GM19043 (cell line): ENCODE results near the gene SELENOI.
A peak's percentile ranks its signal among the peaks of the same experiment; 100 is the strongest.
"Not testable (repeated sequence)": the region's sequence is repeated elsewhere in the genome, so short reads cannot be mapped to it uniquely, and the experiment has no call there.

Experiments used
- ATAC-seq: cut with Tn5 transposase; IDR thresholded peaks from one replicate; pipeline ENCODE4 v1.9.1; 2021; ENCODE audit warnings: low read depth; ENCODE audit not compliant: unreplicated experiment

Gene SELENOI

DNA sequence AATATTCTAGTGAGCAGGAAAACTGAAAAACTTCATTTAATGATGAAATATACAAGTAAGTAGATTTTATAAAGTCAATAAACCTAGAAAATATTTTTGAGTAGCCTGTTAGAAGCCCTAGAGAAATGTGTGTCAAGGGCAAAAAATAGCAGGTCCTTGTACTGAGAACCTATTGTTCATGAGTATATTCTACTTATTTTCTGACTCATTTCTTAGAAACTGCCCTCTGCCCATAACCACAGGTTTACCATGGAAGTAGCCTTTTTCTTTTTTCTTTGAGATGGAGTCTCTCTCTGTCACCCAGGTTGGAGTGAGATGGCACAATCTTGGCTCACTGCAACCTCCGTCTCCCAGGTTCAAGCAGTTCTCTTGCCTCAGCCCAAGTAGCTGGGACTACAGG is 19.4 kb upstream of the SELENOI start:
- no peak for ATAC-seq

DNA sequence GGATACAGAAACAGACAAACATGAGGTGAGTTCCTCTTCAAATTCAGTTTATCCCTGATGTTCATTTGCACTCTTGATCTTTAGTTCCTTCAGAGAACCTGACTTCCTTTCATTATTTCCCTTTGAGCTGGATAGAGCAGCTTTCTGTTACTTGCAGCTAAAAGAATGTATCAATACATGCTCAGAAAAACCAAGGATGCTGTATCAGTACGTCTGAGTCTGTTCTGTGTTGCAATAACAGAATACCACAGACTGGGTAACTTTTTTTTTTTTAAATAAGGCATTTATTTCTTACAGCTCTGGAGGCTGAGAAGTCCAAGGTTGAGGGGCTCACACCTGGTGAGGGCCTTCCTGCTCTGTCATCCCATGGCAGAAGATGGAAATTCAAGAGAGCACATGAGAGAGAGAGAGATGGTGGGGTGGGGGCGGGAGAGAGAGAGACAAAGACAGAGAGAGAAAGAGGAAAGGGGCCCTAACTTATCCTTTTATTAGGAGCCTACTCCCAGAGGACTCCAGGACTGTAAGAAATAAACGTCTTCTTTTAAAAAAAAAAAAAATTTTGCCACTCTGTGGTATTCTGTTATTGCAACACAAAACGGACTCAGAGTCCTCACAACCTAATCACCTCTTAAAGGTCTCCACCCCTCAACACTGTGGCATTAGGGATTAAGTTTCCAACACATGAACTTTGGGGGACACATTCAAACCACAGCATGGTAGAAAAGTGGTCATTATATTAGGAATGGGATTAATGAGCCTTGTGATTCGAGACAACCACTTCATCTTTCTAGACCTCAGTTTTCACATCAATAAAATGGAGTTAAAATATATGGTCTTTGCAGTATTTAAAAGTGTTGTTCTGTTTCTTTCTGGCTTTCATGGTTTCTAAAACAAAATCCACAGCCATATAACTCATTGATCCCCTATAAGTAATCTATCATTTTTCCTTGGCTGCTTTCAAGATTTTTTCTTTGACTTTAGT is 18.4 kb upstream of the SELENOI start:
- ATAC-seq: no peak

DNA sequence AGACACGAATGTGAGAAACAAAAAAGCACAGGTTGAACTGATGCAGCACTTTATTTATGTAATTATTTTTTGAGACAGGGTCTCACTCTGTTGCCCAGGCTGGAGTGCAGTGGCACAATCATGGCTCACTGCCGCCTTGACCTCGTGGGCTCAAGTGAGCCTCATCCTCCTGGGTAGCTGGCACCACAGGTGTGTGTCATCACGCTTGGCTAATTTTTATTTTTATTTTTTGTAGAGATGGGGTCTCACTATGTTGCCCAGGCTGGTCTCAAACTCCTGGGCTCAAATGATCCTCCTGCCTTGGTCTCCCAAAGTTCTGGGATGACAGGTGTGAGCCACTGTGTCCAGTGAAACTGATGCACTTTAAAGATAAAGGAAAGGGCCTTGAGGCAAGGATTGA is 16.9 kb upstream of the SELENOI start:
- not testable (repeated sequence) for ATAC-seq

DNA sequence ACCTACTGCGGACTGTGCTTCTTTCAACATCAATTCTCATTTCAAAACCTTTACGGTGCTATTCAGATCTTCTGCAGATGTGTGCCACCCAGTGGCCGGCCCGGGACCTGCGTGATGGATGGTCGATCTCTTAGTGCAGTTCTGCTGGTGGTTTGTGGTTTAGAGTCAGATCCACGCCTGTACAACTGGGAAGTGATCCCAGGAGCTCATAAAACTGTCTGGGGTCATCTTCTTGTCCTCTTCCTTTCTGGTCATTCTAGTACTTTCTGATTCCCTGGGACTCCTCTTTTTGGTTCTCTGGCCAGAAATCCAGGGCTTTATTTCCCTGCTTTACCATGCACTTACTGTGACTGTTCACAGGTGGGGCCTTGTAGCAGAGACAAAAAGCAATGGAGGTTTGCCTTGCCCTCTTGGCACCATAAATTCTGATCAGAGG is 15.8 kb upstream of the SELENOI start:
- peak; percentile 66 for ATAC-seq

DNA sequence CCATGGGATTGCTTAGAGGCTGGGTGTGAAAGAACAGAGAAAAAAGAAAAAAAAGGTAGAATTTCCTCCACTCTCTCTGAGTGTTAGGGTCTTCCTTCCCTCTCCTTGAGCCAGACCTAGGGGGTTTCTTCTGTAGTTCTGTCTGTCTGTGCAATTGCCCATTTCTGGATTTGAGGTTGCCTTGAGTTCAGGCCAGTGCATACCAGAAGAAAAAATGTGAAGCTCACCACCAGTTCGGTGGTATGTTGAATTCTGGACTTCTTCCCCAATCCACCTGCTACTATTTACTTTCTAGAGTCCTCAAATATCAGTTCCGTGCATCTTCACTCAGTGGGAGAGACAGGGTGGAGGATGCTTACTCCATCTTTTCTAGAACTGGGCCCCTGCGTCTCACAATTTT is 15.3 kb upstream of the SELENOI start:
- no peak for ATAC-seq

DNA sequence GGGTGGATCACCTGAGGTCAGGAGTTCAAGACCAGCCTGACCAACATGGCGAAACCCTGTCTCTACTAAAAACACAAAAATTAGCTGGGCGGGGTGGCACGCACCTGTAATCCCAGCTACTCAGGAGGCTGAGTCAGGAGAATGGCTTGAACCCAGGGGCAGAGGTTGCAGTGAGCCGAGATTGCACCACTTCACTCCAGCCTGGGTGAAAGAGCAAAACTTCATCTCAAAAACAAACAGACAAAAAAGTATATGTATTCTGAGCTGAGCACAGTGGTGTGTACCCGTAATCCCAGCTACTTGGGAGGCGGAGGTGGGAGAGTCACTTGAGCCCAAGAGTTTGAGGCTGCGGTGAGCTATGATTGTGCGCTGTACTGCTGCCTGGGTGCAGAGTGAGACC is 14.6 kb upstream of the SELENOI start:
- ATAC-seq: not testable (repeated sequence)

DNA sequence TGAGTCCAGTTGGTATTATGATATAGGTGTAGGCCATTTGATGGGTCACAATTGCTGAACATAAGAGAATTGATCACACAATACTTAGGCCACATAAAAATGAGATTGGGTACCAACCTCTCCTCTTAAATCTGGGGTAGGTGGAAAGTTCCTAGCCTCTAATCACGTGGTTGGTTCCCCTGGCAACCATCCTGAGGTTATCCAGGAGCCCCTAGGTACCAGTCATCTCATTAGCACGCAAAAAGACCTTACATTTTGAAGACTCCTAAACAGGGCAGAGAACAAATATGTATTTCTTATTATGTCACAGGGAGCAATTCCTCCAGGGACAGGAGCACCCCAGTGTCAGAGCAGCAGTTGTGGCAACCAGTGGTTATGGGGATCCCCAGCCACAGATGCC is 12.7 kb upstream of the SELENOI start:
- no peak for ATAC-seq

DNA sequence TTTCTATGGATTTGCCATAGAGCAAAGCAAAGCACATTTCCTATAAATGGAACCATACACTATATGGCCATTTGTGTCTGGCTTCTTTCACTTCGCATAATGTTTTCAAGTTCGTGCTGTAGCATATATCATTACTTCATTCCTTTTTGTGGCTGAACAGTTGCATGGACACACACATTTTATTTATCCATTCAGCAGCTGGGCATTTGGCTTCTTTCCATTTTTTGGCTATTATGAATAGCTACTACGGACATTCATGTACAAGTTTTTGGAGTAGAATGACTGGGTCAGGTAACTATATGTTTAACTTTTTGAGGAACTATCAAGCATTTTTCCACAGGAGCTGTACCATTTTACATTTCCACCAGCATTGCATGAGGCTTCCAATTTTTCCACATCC is 10.7 kb upstream of the SELENOI start:
- no peak for ATAC-seq

DNA sequence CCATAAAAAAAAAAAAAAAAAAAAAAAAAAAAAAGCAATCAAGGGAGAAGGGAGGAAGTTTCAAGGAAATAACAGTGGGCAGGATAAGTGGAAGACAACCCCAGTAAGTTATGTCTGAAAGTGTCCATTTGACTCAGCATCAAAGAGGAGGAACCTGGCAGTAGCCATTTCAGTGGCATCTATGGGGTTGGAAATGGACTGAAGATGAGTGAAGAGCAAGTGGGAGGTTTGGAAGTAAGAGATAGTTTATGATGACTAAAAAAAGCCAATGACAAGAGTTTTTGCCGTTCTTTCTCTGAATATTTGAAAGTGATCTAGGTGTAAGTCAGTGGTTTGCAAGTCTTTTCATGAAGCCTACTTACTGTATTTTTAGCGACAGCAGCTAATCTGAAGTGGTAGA is 9.2 kb upstream of the SELENOI start:
- ATAC-seq: no peak

DNA sequence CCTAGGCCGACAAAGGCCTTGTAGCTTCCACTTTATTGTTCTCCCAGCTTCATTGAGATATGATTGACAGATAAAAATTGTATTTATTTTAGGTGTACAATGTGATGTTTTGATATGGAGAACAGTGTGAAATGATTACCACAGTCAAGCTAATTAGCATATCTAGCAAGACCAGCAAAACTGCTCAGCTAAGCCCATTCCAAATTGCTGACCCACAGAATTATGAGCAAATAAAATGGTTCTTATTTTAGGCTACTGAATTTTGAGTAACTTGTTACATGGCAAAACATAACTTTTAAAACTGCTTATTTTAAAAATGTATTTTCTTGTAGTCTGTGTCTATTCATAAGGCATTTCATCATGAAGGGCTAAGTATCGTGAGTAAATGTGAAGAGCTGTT is 8.6 kb upstream of the SELENOI start:
- ATAC-seq: no peak

DNA sequence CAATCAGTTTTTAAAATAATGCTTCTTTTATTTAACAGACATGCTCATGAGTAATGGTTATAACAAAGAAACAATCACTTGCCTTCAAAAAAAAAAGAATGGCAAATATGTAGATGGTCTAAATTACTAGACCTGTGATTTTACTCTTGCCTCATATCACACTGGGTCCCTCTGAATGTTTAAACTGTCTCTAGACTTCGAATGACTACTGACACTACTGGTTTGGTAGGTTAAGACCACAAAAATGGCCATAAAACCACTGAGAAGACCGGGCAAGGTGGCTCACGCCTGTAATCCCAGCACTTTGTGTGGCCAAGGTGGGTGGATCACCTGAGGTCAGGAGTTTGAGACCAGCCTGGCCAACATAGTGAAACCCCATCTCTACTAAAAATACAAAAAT is 5.1 kb upstream of the SELENOI start:
- no peak for ATAC-seq

DNA sequence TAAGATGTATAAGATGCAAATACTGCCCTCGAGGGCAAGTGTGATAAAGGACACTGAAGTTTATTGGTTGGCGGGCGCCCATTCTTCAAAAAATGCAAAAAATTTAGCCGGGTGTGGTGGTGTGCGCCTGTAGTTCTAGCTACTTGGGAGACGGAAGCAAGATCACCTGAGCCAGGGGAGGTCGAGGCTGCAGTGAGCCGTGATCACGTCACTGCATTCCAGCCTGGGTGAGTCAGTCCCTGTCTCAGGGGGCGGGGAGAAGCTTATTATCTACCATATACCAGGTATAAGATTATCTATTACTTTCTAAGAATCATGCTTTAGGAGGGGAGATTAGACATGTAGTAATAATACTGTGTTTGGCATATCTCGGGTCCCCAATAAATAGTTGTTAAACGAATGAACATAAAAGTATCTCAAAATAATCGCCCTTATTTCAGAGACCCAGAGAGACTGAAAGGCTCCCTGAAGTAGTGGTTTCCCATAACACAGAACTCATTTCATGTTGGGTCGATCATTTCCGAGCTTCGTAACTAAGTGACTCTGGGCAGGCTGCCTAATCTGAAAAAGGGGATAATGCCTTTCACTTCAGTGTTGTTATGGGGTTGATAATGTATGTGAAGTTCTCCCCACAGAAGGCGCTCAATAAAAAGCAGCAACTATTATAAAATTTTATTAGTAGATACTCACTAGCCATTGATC is 1.2 kb upstream of the SELENOI start:
- no peak for ATAC-seq

DNA sequence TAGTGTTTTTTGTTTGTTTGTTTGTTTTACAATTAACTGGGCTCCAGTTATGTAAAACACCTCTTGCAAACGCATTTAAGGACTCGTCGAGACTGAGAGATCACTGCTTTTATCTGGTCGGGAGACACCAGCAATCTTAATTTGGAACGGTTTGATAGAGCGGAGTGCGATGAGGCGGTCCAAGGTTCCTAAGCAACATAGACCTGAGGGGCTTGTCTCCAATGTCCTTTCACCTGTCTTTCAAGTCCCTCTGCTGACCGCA is 729 bp upstream of the SELENOI start:
- ATAC-seq: no peak

DNA sequence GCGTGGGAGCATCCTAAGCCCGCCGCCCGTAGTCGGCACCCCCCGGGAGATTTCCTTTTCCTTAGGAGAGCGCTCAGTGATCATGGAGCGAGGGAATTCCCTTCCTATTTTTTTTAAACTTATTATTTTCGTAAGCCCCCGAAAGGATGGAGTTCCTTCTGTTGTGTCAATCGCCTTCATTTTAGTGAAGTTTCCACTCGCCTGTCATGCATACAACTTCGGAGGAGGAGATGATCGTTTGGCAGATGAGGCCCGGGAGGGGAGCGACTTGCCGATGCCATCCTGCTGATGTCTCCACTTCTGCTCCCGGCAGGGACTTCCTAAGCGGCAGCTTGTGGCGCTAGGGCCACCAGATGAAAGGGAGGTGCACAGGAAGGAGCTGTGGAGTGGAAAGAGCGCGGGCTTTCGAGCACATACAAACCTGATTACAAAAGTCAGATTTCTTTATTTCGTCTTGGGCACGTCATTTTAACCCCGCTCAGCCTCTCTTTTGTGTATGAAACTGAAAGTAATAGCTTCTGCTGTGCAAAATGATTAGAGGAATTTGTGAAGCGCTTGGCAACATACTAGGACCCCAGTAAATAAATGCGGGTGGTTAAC is 611 bp downstream of the SELENOI start, which contains the start of gene ADGRF3:
ADGRF3 (minus strand) TSS at position 336 of the 600 bp plus-strand sequence. CDS start 555 bp downstream, outside the sequence.
- no peak for ATAC-seq

DNA sequence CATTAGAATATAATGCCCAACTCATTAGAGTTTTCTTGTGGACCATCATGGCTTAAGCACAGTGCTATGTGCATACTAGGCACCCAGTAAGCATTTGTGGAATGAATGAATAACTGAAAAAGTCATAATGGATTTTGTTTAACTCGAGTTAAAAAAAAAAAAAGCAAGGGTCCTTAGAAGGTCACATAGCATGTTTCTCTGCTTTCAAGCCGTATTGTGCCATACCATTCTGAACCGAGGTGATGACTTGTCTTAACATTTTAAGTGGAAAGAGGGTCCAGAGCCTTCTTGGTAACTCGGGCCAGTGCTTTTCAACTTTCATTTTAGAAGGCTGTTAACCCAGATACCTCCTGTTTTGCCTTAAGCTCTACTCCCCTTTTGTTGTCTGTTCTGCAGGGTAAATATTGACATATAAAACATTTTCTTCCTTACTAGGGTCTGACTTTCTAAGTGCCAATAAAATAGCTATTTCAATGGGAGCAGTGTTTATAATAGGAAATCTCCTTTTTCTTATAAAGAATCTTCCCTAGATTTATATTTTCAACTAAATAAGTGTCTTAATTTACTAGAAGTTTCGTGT is 1.4 kb downstream of the SELENOI start:
- no peak for ATAC-seq

DNA sequence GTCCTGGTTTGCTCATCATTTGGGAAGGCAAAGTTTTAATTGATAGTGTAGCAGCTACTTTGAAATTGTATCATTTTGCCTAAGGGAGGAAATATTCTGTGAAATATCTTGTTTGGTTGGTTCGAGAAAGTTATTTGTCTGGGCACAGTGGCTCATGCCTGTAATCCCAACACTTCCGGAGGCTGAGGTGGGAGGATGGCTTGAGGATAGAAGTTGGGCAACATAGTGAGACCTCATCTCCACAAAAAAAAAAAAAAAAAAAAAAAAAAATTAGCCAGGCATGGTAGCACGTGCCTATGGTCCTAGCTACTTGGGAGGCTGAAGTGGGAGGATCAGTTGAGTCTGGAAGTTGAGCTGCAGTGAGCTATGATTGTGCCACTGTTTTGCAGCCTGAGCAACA is 3.7 kb downstream of the SELENOI start:
- ATAC-seq: no peak

DNA sequence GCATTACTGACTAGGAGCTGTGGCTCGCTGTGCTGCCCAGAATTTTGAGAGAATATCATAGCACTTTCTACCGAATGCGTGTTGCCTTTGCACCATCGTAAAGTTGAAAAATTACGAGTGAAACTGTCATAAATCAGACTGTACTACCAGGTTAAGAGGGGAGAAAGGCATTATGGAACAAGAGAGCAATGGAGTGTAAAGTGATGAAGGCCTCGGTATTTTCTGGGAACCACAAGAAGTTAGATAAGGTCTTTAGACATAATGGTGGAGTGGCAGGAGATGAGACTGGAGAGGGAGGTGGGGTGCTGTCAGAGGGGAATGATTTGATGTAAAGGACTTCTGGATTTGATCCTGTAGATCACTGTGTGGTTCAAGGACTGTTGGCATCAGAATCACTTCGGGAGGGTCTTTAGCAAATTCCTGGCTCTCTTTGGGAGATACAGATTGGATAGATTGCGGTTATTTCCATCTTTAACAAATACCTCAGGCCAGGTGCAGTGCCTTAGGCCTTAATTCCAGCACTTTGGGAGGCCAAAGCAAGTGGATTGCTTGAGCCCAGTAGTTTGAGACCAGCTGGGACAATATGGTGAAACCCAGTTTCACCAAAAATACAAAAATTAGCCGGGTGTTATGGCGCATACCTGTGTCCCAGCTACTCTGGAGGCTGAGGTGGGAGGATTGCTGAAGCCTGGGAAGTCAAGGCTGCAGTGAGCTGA is 5.6 kb downstream of the SELENOI start:
- ATAC-seq: no peak

DNA sequence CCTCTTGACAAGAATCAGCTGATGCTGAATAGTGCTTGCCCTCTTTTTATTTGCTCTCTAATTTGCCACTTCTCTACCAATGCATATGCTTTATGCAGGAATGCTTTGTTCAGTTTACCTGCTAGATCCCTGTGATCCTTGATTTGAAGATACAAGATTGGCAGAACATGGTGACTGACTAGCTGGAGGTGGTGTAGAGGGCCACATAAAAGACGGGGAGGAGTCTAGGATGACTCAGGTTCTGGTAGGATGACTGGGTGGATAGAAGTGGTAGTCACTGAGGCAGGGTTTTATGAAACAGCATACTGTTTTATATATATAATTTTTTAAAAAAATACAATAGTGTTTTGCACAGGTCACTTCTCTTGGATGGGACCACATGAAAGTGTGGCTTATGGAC is 6.9 kb downstream of the SELENOI start:
- no peak for ATAC-seq

DNA sequence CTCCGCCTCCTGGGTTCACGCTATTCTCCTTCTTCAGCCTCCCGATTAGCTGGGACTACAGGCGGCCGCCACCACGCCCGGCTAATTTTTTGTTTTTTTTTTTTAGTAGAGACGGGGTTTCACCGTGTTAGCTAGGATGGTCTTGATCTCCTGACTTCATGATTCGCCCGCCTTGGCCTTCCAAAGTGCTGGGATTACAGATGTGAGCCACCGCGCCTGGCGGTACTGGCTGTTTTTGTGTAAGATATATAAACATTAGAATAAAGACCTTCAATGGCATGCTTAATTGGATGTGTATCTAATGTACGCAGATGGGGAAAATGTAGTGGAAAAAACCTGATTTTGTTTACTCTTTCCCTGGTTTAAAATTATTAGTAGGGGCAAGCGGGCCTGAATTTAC is 8.5 kb downstream of the SELENOI start:
- not testable (repeated sequence) for ATAC-seq
